GM19193 (cell line): Measurements from ENCODE around the gene MED10.

Experiments used
- POLR2A ChIP-seq: IDR thresholded peaks from 4 replicates; pipeline ENCODE4 v1.6.1; 2011; ENCODE audit not compliant: insufficient read depth, insufficient read length; ENCODE audit errors: extremely low read depth

MED10 gene

GRCh38 chr5:6365142-6365976 lies 13.0 kb downstream of the MED10 start:
- no peak for TF ChIP-seq POLR2A

- no peak for TF ChIP-seq POLR2A
Observed at GRCh38 chr5:6362846-6363245, 15.5 kb downstream of the MED10 start.

GRCh38 chr5:6361101-6361500 lies 17.2 kb downstream of the MED10 start:
- no peak for TF ChIP-seq POLR2A

GRCh38 chr5:6360323-6361072 lies 17.8 kb downstream of the MED10 start:
- no peak for TF ChIP-seq POLR2A

GRCh38 chr5:6359555-6360322 lies 18.6 kb downstream of the MED10 start:
- TF ChIP-seq POLR2A = no peak

- TF ChIP-seq POLR2A = no peak
Observed at GRCh38 chr5:6358434-6358820, 19.9 kb downstream of the MED10 start.

- TF ChIP-seq POLR2A = no peak
Observed at GRCh38 chr5:6356578-6357164, 21.7 kb downstream of the MED10 start.

- no peak for TF ChIP-seq POLR2A
Observed at GRCh38 chr5:6355294-6355693, 23.1 kb downstream of the MED10 start.

GRCh38 chr5:6354848-6355247 lies 23.5 kb downstream of the MED10 start:
- no peak for TF ChIP-seq POLR2A

- TF ChIP-seq POLR2A = no peak
Observed at GRCh38 chr5:6353602-6354302, 24.6 kb downstream of the MED10 start.

GRCh38 chr5:6350277-6351090 lies 27.9 kb downstream of the MED10 start:
- TF ChIP-seq POLR2A = no peak

GRCh38 chr5:6349387-6349786 lies 29.0 kb downstream of the MED10 start:
- no peak for TF ChIP-seq POLR2A

GRCh38 chr5:6348476-6349000 lies 29.8 kb downstream of the MED10 start:
- no peak for TF ChIP-seq POLR2A
